Loucy (cell line): Measurements from ENCODE around the gene HSBP1L1.

ENCODE experiments used
- H2AFZ ChIP-seq: fragments of 200-600 bp; sonication (generic); 2 replicates; pipeline ENCODE4 v1.6.0; 2016; ENCODE audit warnings: antibody characterized with exemption, mild to moderate bottlenecking, low read length, moderate library complexity
- H3F3A ChIP-seq: fragments of 200-600 bp; 2 replicates; pipeline ENCODE4 v1.6.0; 2016; ENCODE audit warnings: antibody characterized with exemption, low read depth, mild to moderate bottlenecking
- H3K27me3 ChIP-seq: fragments of 200-600 bp; sonication (generic); 2 replicates; pipeline ENCODE4 v1.6.1; 2014; ENCODE audit warnings: low read length, mild to moderate bottlenecking; ENCODE audit not compliant: insufficient read depth, poor library complexity, severe bottlenecking
- H3K36me3 ChIP-seq: fragments of 200-600 bp; sonication (generic); 2 replicates; pipeline ENCODE4 v1.6.1; 2016; ENCODE audit warnings: low read length; ENCODE audit not compliant: insufficient read depth
- H3K4me1 ChIP-seq: fragments of 200-600 bp; sonication (generic); 2 replicates; pipeline ENCODE4 v1.5.1; 2014; ENCODE audit warnings: low read length, mild to moderate bottlenecking; ENCODE audit not compliant: insufficient read depth, poor library complexity, severe bottlenecking
- H3K4me2 ChIP-seq: fragments of 200-600 bp; sonication (generic); 2 replicates; pipeline ENCODE4 v1.6.0; 2014; ENCODE audit warnings: antibody characterized with exemption, low read length, low read depth, mild to moderate bottlenecking; ENCODE audit not compliant: poor library complexity, severe bottlenecking
- H3K4me3 ChIP-seq: fragments of 200-600 bp; sonication (generic); 2 replicates; pipeline ENCODE4 v1.5.1; 2014; ENCODE audit warnings: low read length, mild to moderate bottlenecking, mixed read lengths; ENCODE audit not compliant: poor library complexity, severe bottlenecking
- H3K79me2 ChIP-seq: fragments of 200-600 bp; sonication (generic); 2 replicates; pipeline ENCODE4 v1.6.1; 2014; ENCODE audit warnings: low read length; ENCODE audit not compliant: insufficient read depth
- H3K9ac ChIP-seq: fragments of 200-600 bp; sonication (generic); 2 replicates; pipeline ENCODE4 v1.6.0; 2014; ENCODE audit warnings: mild to moderate bottlenecking, low read depth, low read length, moderate library complexity; ENCODE audit not compliant: poor library complexity, severe bottlenecking
- H3K9me2 ChIP-seq: fragments of 200-600 bp; sonication (generic); replicated peaks from 2 replicates; pipeline ENCODE4 v1.6.1; 2016; ENCODE audit warnings: low read depth, low read length, mixed read lengths
- H3K9me3 ChIP-seq: fragments of 200-600 bp; sonication (generic); 2 replicates; pipeline ENCODE4 v1.6.1; 2014; ENCODE audit warnings: mild to moderate bottlenecking, antibody characterized with exemption, low read length, low read depth; ENCODE audit not compliant: insufficient read depth
- H4K20me1 ChIP-seq: fragments of 200-600 bp; sonication (generic); 2 replicates; pipeline ENCODE4 v1.6.0; 2014; ENCODE audit warnings: antibody characterized with exemption, low read length, mild to moderate bottlenecking; ENCODE audit not compliant: insufficient read depth, poor library complexity, severe bottlenecking
- EZH2phosphoT487 ChIP-seq: fragments of 200-600 bp; IDR thresholded peaks from 2 replicates; pipeline ENCODE4 v1.6.1; 2018; ENCODE audit warnings: antibody characterized with exemption, mild to moderate bottlenecking, moderate library complexity, borderline replicate concordance
- TF ChIP-seq, protein P1 (sequence below): fragments of 200-600 bp; sonication (generic); conservative IDR thresholded peaks from 2 replicates; pipeline ENCODE4 v1.5.1; 2014; ENCODE audit warnings: mild to moderate bottlenecking, antibody characterized with exemption, low read length

Gene HSBP1L1

GRCh38 chr18:79951545-79952455 lies 12.6 kb upstream of the HSBP1L1 start, which contains the start of gene SLC66A2:
Gene SLC66A2, minus strand, starts transcription at chr18:79951653. Its CDS starts 727 bp downstream, at chr18:79950926.
- Histone ChIP-seq H3F3A (no peaks in the 10 kb centered on the region; the same call in 1 of the 2 replicates), H3K9ac (peak within 1 kb of the TSS; percentile 68), H3K4me3 (peak within 1 kb of the TSS; percentile 83), H3K36me3 (no peaks in the 10 kb centered on the region), H3K27me3 (no peaks in the 10 kb centered on the region), H3K9me3 (no peaks in the 10 kb centered on the region), H3K4me2 (peak within 1 kb of the TSS; percentile 92), H4K20me1 (peaks cover 7% of the 10 kb centered on the region), H2AFZ (peak within 1 kb of the TSS; percentile 87), H3K4me1 (peaks cover 34% of the 10 kb centered on the region), H3K79me2 (peaks cover 42% of the 10 kb centered on the region), H3K9me2 (no peaks in the 10 kb centered on the region)
- TF ChIP-seq, protein P1, sequence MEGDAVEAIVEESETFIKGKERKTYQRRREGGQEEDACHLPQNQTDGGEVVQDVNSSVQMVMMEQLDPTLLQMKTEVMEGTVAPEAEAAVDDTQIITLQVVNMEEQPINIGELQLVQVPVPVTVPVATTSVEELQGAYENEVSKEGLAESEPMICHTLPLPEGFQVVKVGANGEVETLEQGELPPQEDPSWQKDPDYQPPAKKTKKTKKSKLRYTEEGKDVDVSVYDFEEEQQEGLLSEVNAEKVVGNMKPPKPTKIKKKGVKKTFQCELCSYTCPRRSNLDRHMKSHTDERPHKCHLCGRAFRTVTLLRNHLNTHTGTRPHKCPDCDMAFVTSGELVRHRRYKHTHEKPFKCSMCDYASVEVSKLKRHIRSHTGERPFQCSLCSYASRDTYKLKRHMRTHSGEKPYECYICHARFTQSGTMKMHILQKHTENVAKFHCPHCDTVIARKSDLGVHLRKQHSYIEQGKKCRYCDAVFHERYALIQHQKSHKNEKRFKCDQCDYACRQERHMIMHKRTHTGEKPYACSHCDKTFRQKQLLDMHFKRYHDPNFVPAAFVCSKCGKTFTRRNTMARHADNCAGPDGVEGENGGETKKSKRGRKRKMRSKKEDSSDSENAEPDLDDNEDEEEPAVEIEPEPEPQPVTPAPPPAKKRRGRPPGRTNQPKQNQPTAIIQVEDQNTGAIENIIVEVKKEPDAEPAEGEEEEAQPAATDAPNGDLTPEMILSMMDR = peak; percentile 28; the same call in 1 of the 2 replicates
- no peak for TF ChIP-seq EZH2phosphoT487

GRCh38 chr18:79952456-79952995 lies 11.9 kb upstream of the HSBP1L1 start:
- H3K27me3 ChIP-seq = no peaks in the 10 kb centered on the region
- peaks cover 37% of the 10 kb centered on the region for H3K79me2 ChIP-seq
- H4K20me1 ChIP-seq = peaks cover 7% of the 10 kb centered on the region
- no peaks in the 10 kb centered on the region; the same call in 1 of the 2 replicates for H3F3A ChIP-seq
- H3K4me2 ChIP-seq = no peak overlapping the region
- H3K9me3 ChIP-seq = no peaks in the 10 kb centered on the region
- peaks cover 30% of the 10 kb centered on the region for H3K4me1 ChIP-seq
- no peaks in the 10 kb centered on the region for H3K36me3 ChIP-seq
- H2AFZ ChIP-seq = no peak overlapping the region
- TF ChIP-seq EZH2phosphoT487 = no peak
- no peak overlapping the region for H3K9ac ChIP-seq
- peak overlapping the region; percentile 83 for H3K4me3 ChIP-seq
- H3K9me2 ChIP-seq = no peaks in the 10 kb centered on the region

GRCh38 chr18:79952996-79953559 lies 11.4 kb upstream of the HSBP1L1 start:
- peaks cover 7% of the 10 kb centered on the region for H4K20me1 ChIP-seq
- no peaks in the 10 kb centered on the region for H3K27me3 ChIP-seq
- no peaks in the 10 kb centered on the region for H3K9me3 ChIP-seq
- peaks cover 25% of the 10 kb centered on the region for H3K4me1 ChIP-seq
- H3K36me3 ChIP-seq = no peaks in the 10 kb centered on the region
- no peak for TF ChIP-seq EZH2phosphoT487
- TF ChIP-seq, protein P1 = no peak
- no peak overlapping the region for H2AFZ ChIP-seq
- no peaks in the 10 kb centered on the region; the same call in 1 of the 2 replicates for H3F3A ChIP-seq
- no peaks in the 10 kb centered on the region for H3K9me2 ChIP-seq
- no peak overlapping the region for H3K4me2 ChIP-seq
- peaks cover 32% of the 10 kb centered on the region for H3K79me2 ChIP-seq
- no peak overlapping the region for H3K4me3 ChIP-seq
- no peak overlapping the region for H3K9ac ChIP-seq
